Measurements from ENCODE around the gene DFFB.

DFFB gene

GRCh38 chr1:3869751-3870301, 12.6 kb downstream of the DFFB start:
- peaks cover 0 to 6% of the 10 kb centered on the region in 2 donors for H3K9me3 Mint-ChIP-seq
- H3K27ac Mint-ChIP-seq, result no peak overlapping the region
- peaks cover 0 to 3% of the 10 kb centered on the region in 2 donors for H3K4me1 Mint-ChIP-seq
- no peaks in the 10 kb centered on the region for H3K27me3 Mint-ChIP-seq
- ATAC-seq (replicated peaks), result no peak
- no peak for DNase-seq
- H3K4me3 Mint-ChIP-seq, result no peak overlapping the region
- peaks cover 48 to 57% of the 10 kb centered on the region in 2 donors for H3K36me3 Mint-ChIP-seq

- no peak for ATAC-seq (replicated peaks)
- Mint-ChIP-seq H3K27ac (no peak overlapping the region), H3K9me3 (peaks cover 0 to 6% of the 10 kb centered on the region in 2 donors)
These were observed 14.2 kb downstream of the DFFB start for GRCh38 chr1:3871451-3871805.

GRCh38 chr1:3872546-3872945, 15.3 kb downstream of the DFFB start:
- H3K27ac Mint-ChIP-seq, result no peak overlapping the region
- H3K36me3 Mint-ChIP-seq, result peaks cover 48 to 55% of the 10 kb centered on the region in 2 donors
- no peak for DNase-seq
- H3K4me3 Mint-ChIP-seq, result no peak overlapping the region
- ATAC-seq (replicated peaks), result no peak
- H3K27me3 Mint-ChIP-seq, result no peaks in the 10 kb centered on the region
- peaks cover 0 to 6% of the 10 kb centered on the region in 2 donors for H3K9me3 Mint-ChIP-seq
- no peaks in the 10 kb centered on the region for H3K4me1 Mint-ChIP-seq

More at GRCh38 chr1:3871451-3871805, 14.2 kb downstream of the DFFB start:
- peaks cover 51 to 60% of the 10 kb centered on the region in 2 donors for H3K36me3 Mint-ChIP-seq
- no peaks in the 10 kb centered on the region for H3K4me1 Mint-ChIP-seq
- no peak overlapping the region for H3K4me3 Mint-ChIP-seq
- no peak for DNase-seq
- H3K27me3 Mint-ChIP-seq, result no peaks in the 10 kb centered on the region

GRCh38 chr1:3874736-3875135, 17.5 kb downstream of the DFFB start:
- Mint-ChIP-seq H3K27ac (no peak overlapping the region), H3K27me3 (no peaks in the 10 kb centered on the region), H3K4me3 (no peak overlapping the region), H3K4me1 (no peaks in the 10 kb centered on the region), H3K36me3 (peaks cover 47 to 61% of the 10 kb centered on the region in 2 donors), H3K9me3 (peaks cover 0 to 8% of the 10 kb centered on the region in 2 donors)
- ATAC-seq (replicated peaks), result no peak
- DNase-seq, result no peak

- Mint-ChIP-seq H3K9me3 (peaks cover 0 to 8% of the 10 kb centered on the region in 2 donors), H3K4me1 (peaks cover 0 to 9% of the 10 kb centered on the region in 2 donors), H3K4me3 (no peak overlapping the region), H3K27me3 (no peaks in the 10 kb centered on the region), H3K27ac (no peak overlapping the region), H3K36me3 (peaks cover 50 to 55% of the 10 kb centered on the region in 2 donors)
- no peak for ATAC-seq (replicated peaks)
- DNase-seq, result no peak
These were observed 19.4 kb downstream of the DFFB start for GRCh38 chr1:3876716-3877115.

GRCh38 chr1:3879099-3879498, 21.8 kb downstream of the DFFB start:
- Mint-ChIP-seq H3K27ac (no peak overlapping the region), H3K4me1 (peaks cover 0 to 9% of the 10 kb centered on the region in 2 donors), H3K27me3 (no peaks in the 10 kb centered on the region), H3K36me3 (peaks cover 52 to 57% of the 10 kb centered on the region in 2 donors), H3K9me3 (peaks cover 0 to 8% of the 10 kb centered on the region in 2 donors), H3K4me3 (no peak overlapping the region)
- ATAC-seq (replicated peaks) (no peak), DNase-seq (no peak)

GRCh38 chr1:3879787-3880428, 22.6 kb downstream of the DFFB start:
- Mint-ChIP-seq H3K4me3 (no peak overlapping the region), H3K9me3 (peaks cover 0 to 8% of the 10 kb centered on the region in 2 donors), H3K36me3 (peaks cover 58 to 62% of the 10 kb centered on the region in 2 donors), H3K27me3 (no peaks in the 10 kb centered on the region), H3K27ac (no peak overlapping the region), H3K4me1 (peaks cover 0 to 9% of the 10 kb centered on the region in 2 donors)
- no peak for DNase-seq
- no peak for ATAC-seq (replicated peaks)

GRCh38 chr1:3880429-3881192, 23.3 kb downstream of the DFFB start:
- peaks cover 0 to 9% of the 10 kb centered on the region in 2 donors for H3K4me1 Mint-ChIP-seq
- no peak overlapping the region for H3K27ac Mint-ChIP-seq
- H3K9me3 Mint-ChIP-seq, result peaks cover 0 to 8% of the 10 kb centered on the region in 2 donors
- DNase-seq (no peak), ATAC-seq (replicated peaks) (no peak)
- H3K36me3 Mint-ChIP-seq, result peaks cover 53 to 58% of the 10 kb centered on the region in 2 donors
- no peak overlapping the region for H3K4me3 Mint-ChIP-seq
- H3K27me3 Mint-ChIP-seq, result no peaks in the 10 kb centered on the region

GRCh38 chr1:3881193-3881480, 23.9 kb downstream of the DFFB start:
- Mint-ChIP-seq H3K9me3 (peaks cover 0 to 8% of the 10 kb centered on the region in 2 donors), H3K4me3 (no peak overlapping the region), H3K4me1 (peaks cover 0 to 9% of the 10 kb centered on the region in 2 donors), H3K27ac (no peak overlapping the region), H3K36me3 (peaks cover 53 to 56% of the 10 kb centered on the region in 2 donors), H3K27me3 (no peaks in the 10 kb centered on the region)
- ATAC-seq (replicated peaks), result no peak
- DNase-seq, result no peak

GRCh38 chr1:3883194-3883925, 26.1 kb downstream of the DFFB start:
- Mint-ChIP-seq H3K9me3 (peaks cover 0 to 8% of the 10 kb centered on the region in 2 donors), H3K36me3 (peaks cover 54 to 56% of the 10 kb centered on the region in 2 donors), H3K4me3 (no peak overlapping the region), H3K27me3 (no peaks in the 10 kb centered on the region), H3K27ac (peak overlapping the region; percentile 37), H3K4me1 (peaks cover 0 to 9% of the 10 kb centered on the region in 2 donors)
- DNase-seq (no peak), ATAC-seq (replicated peaks) (no peak)

GRCh38 chr1:3884966-3885365, 27.7 kb downstream of the DFFB start:
- no peaks in the 10 kb centered on the region for H3K9me3 Mint-ChIP-seq
- H3K4me1 Mint-ChIP-seq, result peaks cover 0 to 12% of the 10 kb centered on the region in 2 donors
- peaks cover 46 to 51% of the 10 kb centered on the region in 2 donors for H3K36me3 Mint-ChIP-seq
- DNase-seq, result no peak
- no peak overlapping the region for H3K4me3 Mint-ChIP-seq
- ATAC-seq (replicated peaks), result no peak
- H3K27ac Mint-ChIP-seq, result no peak overlapping the region
- H3K27me3 Mint-ChIP-seq, result no peaks in the 10 kb centered on the region

GRCh38 chr1:3885611-3886010, 28.3 kb downstream of the DFFB start:
- ATAC-seq (replicated peaks) (no peak), DNase-seq (no peak)
- Mint-ChIP-seq H3K27me3 (no peaks in the 10 kb centered on the region), H3K9me3 (no peaks in the 10 kb centered on the region), H3K27ac (no peak overlapping the region), H3K36me3 (peaks cover 49 to 51% of the 10 kb centered on the region in 2 donors), H3K4me1 (peaks cover 0 to 18% of the 10 kb centered on the region in 2 donors), H3K4me3 (no peak overlapping the region)

GRCh38 chr1:3886106-3886670, 28.9 kb downstream of the DFFB start:
- Mint-ChIP-seq H3K36me3 (peaks cover 49 to 52% of the 10 kb centered on the region in 2 donors), H3K9me3 (no peaks in the 10 kb centered on the region), H3K27ac (no peak overlapping the region), H3K4me1 (peaks cover 0 to 18% of the 10 kb centered on the region in 2 donors), H3K4me3 (no peak overlapping the region), H3K27me3 (no peaks in the 10 kb centered on the region)
- DNase-seq (no peak), ATAC-seq (replicated peaks) (no peak)

- DNase-seq (no peak), ATAC-seq (replicated peaks) (no peak)
- Mint-ChIP-seq H3K36me3 (peaks cover 49 to 52% of the 10 kb centered on the region in 2 donors), H3K4me1 (peaks cover 0 to 17% of the 10 kb centered on the region in 2 donors), H3K27me3 (no peaks in the 10 kb centered on the region), H3K9me3 (no peaks in the 10 kb centered on the region), H3K4me3 (no peak overlapping the region), H3K27ac (peak overlapping the region; percentile 7)
These were observed 29.4 kb downstream of the DFFB start for GRCh38 chr1:3886691-3887090.
